ENCODE data around the gene HEXIM2.

Gene HEXIM2

GRCh38 chr17:45127207-45127547, 34.5 kb upstream of the HEXIM2 start (continued):
- TF ChIP-seq ZNF174 (tag by site-specific recombination; IDR thresholded peaks at IDR 0.05) (no peak), KLF16 (tag by site-specific recombination; IDR thresholded peaks at IDR 0.05) (no peak)

DNA sequence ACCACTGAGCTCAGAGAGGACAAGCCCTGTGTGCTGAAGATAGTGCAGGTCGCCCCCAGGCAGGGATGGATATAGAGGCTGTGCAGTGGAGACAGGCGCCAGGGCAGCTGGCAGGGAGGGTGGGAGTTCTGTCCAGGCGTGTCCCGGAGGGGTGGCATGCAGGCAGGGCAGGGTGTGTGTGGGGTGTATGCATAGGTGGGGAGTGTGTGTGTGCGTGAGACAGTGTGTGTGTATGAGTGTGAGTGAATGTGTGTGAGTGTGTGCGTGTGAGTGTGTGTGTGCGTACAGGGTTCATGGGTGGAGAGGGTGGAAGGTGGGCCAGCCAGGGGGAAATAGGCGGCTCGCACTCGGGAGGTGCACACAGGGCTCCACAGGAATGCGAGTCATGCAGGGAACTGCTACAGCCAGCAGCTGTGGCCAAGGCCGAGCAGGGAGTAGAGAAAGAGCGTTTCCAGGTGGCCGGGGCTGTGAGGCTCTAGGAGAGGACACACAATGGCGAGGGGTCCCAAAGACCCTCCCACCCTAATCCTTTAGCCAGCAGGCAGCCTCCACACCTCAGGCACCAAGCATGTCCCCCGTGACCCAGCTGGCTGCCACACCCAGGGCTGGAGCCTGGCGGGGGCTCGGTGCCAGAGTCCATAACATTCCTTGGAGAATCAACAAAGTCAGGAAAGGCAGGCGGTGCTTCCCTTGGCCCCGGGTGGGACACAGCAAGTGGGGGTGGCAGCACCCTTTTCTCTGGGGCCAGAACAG, 34.0 kb upstream of the HEXIM2 start:
- no peaks in the 10 kb centered on the region for H3K9me3 ChIP-seq (ENCODE audit: control insufficient read depth, insufficient read depth, low read depth, low read length)
- H3K4me3 ChIP-seq (ENCODE audit: low read depth, low read length): no peak overlapping the region
- peak overlapping the region; percentile 12; the same call in 1 of the 2 replicates for H3K27ac ChIP-seq (ENCODE audit: extremely low read depth, low read depth, low read length)
- CTCF ChIA-PET: interaction anchor here (0.7 to 6.2 kb wide), 5 partner anchors 9 to 207 kb away, joined by 3 to 24 read pairs (median 7); no protein-coding TSS in a partner anchor
- H3K4me1 ChIP-seq (ENCODE audit: control insufficient read depth, insufficient read depth, low read length): peaks cover 7% of the 10 kb centered on the region
- 0 out of 3 replicates have a peak, but pooled peaks cover 0 to 4% of the 10 kb centered on the region in 2 experiments for H3K36me3 ChIP-seq (ENCODE audit: control insufficient read depth in 2 of 2, insufficient read depth in 1 of 2, low read length in 2 of 2)
- POLR2A ChIA-PET: interaction anchor here (0.6 to 1.8 kb wide), 4 partner anchors 16 to 66 kb away, joined by 4 to 5 read pairs (median 4); partner anchors contain the start of genes HEXIM1, HEXIM2 and NMT1
- TF ChIP-seq ATF2 (tag by site-specific recombination; IDR thresholded peaks at IDR 0.05; ENCODE audit: low read depth) (no peak), ZIC2 (tag by site-specific recombination; IDR thresholded peaks at IDR 0.05) (peak; percentile 97), GLIS2 (tag by site-specific recombination; IDR thresholded peaks at IDR 0.05) (peak; percentile 71), ZNF548 (tag by site-specific recombination; IDR thresholded peaks at IDR 0.05) (peak; percentile 32; the same call in 1 of the 2 replicates), IKZF3 (tag by site-specific recombination; IDR thresholded peaks at IDR 0.05) (peak; percentile 55; the same call in 1 of the 2 replicates), ZNF398 (tag by site-specific recombination; IDR thresholded peaks at IDR 0.05) (peak; percentile 96), ZSCAN16 (tag by site-specific recombination; IDR thresholded peaks at IDR 0.05) (no peak), HIC1 (tag by site-specific recombination; IDR thresholded peaks at IDR 0.05) (peak; percentile 41; the same call in 1 of the 2 replicates), ZNF670 (tag by site-specific recombination; IDR thresholded peaks at IDR 0.05; ENCODE audit: low read depth) (no peak), ZBTB20 (tag by site-specific recombination; IDR thresholded peaks at IDR 0.05) (peak; percentile 78), ZNF133 (tag by site-specific recombination; IDR thresholded peaks at IDR 0.05) (peak; percentile 72), ZNF610 (tag by site-specific recombination; IDR thresholded peaks at IDR 0.05; ENCODE audit: borderline replicate concordance) (no peak), EGR2 (tag by site-specific recombination; IDR thresholded peaks at IDR 0.05; ENCODE audit: low read depth) (peak; percentile 98), ZBTB8A (tag by site-specific recombination; IDR thresholded peaks at IDR 0.05) (peak; percentile 55; the same call in 1 of the 2 replicates), ZNF24 (tag by site-specific recombination; IDR thresholded peaks at IDR 0.05) (no peak), KLF7 (tag by site-specific recombination; IDR thresholded peaks at IDR 0.05; ENCODE audit: borderline replicate concordance) (peak; percentile 48; the same call in 1 of the 2 replicates), ZNF416 (tag by site-specific recombination; IDR thresholded peaks at IDR 0.05) (no peak), ZNF473 (tag by site-specific recombination; IDR thresholded peaks at IDR 0.05) (0 out of 2 replicates have a peak, but pooled peaks have one; percentile 50), ZNF645 (tag by site-specific recombination; IDR thresholded peaks at IDR 0.05) (peak; percentile 93; the same call in 1 of the 2 replicates)
- TF ChIP-seq, protein P1, sequence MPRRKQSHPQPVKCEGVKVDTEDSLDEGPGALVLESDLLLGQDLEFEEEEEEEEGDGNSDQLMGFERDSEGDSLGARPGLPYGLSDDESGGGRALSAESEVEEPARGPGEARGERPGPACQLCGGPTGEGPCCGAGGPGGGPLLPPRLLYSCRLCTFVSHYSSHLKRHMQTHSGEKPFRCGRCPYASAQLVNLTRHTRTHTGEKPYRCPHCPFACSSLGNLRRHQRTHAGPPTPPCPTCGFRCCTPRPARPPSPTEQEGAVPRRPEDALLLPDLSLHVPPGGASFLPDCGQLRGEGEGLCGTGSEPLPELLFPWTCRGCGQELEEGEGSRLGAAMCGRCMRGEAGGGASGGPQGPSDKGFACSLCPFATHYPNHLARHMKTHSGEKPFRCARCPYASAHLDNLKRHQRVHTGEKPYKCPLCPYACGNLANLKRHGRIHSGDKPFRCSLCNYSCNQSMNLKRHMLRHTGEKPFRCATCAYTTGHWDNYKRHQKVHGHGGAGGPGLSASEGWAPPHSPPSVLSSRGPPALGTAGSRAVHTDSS (tag by site-specific recombination; IDR thresholded peaks at IDR 0.05): no peak
- TF ChIP-seq, protein P2, sequence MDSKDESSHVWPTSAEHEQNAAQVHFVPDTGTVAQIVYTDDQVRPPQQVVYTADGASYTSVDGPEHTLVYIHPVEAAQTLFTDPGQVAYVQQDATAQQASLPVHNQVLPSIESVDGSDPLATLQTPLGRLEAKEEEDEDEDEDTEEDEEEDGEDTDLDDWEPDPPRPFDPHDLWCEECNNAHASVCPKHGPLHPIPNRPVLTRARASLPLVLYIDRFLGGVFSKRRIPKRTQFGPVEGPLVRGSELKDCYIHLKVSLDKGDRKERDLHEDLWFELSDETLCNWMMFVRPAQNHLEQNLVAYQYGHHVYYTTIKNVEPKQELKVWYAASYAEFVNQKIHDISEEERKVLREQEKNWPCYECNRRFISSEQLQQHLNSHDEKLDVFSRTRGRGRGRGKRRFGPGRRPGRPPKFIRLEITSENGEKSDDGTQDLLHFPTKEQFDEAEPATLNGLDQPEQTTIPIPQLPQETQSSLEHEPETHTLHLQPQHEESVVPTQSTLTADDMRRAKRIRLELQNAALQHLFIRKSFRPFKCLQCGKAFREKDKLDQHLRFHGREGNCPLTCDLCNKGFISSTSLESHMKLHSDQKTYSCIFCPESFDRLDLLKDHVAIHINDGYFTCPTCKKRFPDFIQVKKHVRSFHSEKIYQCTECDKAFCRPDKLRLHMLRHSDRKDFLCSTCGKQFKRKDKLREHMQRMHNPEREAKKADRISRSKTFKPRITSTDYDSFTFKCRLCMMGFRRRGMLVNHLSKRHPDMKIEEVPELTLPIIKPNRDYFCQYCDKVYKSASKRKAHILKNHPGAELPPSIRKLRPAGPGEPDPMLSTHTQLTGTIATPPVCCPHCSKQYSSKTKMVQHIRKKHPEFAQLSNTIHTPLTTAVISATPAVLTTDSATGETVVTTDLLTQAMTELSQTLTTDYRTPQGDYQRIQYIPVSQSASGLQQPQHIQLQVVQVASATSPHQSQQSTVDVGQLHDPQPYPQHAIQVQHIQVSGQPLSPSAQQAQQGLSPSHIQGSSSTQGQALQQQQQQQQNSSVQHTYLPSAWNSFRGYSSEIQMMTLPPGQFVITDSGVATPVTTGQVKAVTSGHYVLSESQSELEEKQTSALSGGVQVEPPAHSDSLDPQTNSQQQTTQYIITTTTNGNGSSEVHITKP (tag by site-specific recombination; IDR thresholded peaks at IDR 0.05): peak; percentile 69; the same call in 1 of the 2 replicates

Data from HEK293 (cell line).